NCI-H446 (cell line): ENCODE measurements around the gene MINDY1.
A peak's percentile ranks its signal among the peaks of the same experiment; 100 is the strongest.

ENCODE experiments used
- DNase-seq, 2 experiments: peaks; one replicate each; lab custom pipeline; 2025; lab: John Stamatoyannopoulos, UW

MINDY1 gene, protein sequence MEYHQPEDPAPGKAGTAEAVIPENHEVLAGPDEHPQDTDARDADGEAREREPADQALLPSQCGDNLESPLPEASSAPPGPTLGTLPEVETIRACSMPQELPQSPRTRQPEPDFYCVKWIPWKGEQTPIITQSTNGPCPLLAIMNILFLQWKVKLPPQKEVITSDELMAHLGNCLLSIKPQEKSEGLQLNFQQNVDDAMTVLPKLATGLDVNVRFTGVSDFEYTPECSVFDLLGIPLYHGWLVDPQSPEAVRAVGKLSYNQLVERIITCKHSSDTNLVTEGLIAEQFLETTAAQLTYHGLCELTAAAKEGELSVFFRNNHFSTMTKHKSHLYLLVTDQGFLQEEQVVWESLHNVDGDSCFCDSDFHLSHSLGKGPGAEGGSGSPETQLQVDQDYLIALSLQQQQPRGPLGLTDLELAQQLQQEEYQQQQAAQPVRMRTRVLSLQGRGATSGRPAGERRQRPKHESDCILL

GRCh38 chr1:151006327-151007052 lies at the start of gene MINDY1:
Gene MINDY1, minus strand, starts transcription at chr1:151006902. Its CDS starts 4,285 bp downstream, at chr1:151002617.
- peak; percentile 66 to 80 for DNase-seq

DNA sequence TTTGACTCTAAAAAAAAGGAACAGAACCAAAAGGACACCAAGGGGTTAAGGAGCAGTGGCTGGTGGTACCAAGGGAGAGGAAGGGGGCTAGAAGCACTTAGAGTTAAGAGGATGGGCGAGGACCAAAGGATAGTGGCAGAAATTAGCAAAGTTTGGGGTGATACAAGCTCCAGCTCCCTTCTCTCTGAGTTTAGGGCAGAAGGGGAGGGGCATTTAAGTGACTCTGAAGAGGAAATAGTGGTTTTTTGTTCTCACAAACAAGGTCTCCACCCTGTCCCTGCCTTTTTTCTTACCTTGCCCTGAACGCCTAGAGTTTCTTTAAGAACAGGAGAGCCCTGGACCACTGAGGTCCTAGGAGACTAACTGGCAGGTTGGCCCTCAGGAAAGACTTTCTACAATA lies 49.4 kb upstream of the MINDY1 start:
- no peak for DNase-seq

GRCh38 chr1:151055581-151055980 lies 48.9 kb upstream of the MINDY1 start:
- DNase-seq: no peak

DNA sequence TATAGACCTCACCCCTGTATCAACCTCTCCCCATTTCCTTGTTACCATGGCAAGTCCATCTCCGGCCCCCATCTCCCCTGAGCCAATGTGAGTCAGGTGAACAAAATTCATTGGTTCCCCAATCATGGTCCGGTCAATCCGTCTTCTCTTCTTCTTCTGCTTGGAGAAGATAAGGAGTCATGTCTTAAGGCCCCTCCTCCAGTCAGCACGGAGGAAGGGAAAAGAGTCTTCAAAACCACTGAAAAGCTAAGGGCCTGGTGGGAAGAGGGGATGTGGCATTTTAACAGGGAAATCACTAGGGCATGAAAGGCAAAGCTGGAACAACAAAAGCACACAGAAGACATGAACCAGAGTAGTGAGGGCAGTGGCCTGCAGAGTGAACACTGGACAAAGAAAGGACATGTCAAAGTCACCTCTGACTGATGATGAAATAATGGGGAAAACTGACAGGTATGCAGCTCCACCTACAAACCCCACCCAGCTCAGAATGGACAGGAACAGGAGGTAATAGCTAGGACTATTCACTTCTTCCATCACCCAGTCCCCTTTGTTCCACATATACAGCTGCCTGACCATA lies 48.4 kb upstream of the MINDY1 start:
- DNase-seq: no peak

DNA sequence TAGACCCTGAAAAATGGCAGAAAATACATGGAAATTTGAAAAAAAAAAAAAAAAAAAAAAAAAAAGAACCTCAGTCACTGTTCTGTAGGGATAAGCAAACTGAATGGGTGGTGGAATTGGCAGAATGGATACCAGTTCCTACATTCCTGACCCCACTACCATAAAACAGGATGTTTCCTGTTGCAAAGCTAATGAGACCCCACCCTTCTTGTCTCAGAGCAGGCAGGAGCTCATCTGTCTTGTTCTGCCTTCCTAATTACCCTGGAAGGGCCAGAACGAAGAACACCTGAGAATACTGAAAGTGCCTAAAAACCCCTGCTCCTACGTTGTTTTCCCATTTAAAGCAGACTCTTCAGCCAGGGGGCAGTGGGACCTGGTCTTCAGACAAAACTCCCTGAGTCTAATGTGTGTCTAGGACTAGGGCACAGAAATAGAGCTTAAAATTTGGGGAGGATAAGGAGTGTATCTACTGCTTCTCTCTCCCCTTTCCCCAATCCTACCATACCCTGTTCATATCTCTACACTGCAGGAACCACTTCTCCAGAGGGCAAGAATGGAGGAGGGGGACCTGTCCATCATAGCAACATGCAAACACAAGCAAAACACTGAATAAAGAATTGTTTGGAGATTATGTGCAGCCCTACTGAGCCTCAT lies 44.8 kb upstream of the MINDY1 start:
- no peak for DNase-seq

GRCh38 chr1:151050051-151050688 lies 43.5 kb upstream of the MINDY1 start:
- no peak for DNase-seq

DNA sequence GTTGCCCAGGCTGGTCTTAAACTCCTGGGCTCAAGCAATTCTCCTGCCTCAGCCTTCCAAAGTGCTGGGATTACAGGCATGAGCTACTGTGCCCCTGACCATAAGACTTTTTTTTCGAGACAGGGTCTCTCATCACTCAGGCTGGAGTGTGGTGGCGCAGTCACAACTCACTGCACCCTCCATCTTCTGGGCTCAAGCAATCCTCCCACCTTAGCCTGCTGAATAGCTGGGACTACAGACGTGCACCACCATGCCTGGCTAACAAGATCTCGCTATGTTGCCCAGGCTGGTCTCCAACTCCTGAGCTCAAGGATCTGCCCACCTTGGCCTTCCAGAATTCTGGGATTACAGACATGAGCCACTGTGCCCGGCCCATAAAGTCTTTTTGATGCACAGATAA lies 42.8 kb upstream of the MINDY1 start:
- no peak for DNase-seq

DNA sequence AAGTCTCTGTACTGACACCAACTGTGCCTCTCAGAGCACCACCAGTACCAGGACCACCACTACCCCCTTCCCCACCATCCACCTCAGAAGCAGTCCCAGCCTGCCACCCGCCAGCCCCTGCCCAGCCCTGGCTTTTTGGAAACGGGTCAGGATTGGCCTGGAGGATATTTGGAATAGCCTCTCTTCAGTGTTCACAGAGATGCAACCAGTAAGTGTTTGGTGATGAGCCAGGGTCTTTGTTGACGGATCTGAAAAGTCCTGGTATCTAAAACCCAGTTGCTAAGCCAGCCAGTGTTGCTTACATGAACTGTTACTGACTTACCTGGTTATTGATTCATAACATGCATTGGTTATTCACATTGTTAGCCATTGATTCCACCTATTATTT lies 41.9 kb upstream of the MINDY1 start:
- DNase-seq: no peak

- peak; percentile 50 to 65 for DNase-seq
Observed at GRCh38 chr1:151047925-151048644, 41.4 kb upstream of the MINDY1 start.

GRCh38 chr1:151047591-151047924 lies 40.9 kb upstream of the MINDY1 start, which contains the start of gene C1orf56:
Gene C1orf56, plus strand, starts transcription at chr1:151047751. Its CDS starts 97 bp downstream, at chr1:151047848.
- DNase-seq: peak; percentile 26 to 79

GRCh38 chr1:151043163-151043562 lies 36.5 kb upstream of the MINDY1 start:
- no peak for DNase-seq

- no peak for DNase-seq
Observed at GRCh38 chr1:151039521-151039920, 32.8 kb upstream of the MINDY1 start.

- no peak for DNase-seq
Observed at GRCh38 chr1:151037032-151037431, 30.3 kb upstream of the MINDY1 start.

GRCh38 chr1:151036356-151036755 lies 29.7 kb upstream of the MINDY1 start, which contains the start of gene BNIPL:
Gene BNIPL, plus strand, starts transcription at chr1:151036586. Its CDS starts 140 bp downstream, at chr1:151036726.
- DNase-seq: no peak

- no peak for DNase-seq
Observed at GRCh38 chr1:151035167-151035566, 28.5 kb upstream of the MINDY1 start.

DNA sequence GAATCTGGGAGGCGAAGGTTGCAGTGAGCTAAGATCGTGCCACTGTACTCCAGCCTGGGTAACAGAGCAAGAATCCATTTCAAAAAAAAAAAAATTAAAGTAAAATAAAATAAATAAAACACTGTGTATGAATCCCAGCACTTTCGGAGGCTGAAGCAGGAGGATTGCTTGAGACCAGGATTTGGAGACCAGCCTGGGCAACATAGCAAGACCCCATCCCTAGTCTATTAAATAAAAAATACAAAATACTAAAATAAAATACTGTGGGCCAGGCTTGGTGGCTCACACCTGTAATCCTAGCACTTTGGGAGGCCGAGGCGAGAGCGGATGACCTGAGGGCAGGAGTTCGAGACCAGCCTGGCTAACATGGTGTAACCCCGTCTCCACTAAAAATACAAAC lies 25.5 kb upstream of the MINDY1 start:
- no peak for DNase-seq

DNA sequence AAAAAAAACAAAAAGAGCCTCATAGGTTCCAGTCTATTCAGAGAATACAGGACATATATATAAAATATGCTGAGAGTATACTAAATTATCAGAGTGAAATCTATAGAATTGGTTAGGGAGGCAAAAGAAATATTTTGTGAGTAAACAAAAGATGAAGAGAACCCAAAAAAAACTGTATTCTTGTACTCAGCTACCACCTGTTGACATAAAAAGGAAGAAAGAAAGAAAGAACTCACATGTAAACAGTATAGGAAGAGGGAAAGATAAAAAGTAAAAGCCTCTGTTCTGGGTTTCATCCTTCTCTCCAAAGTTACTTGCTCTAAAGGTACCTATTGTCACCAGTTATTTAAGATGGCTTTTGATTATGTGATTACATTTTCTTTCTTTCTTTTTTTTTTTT lies 19.8 kb upstream of the MINDY1 start:
- no peak for DNase-seq

DNA sequence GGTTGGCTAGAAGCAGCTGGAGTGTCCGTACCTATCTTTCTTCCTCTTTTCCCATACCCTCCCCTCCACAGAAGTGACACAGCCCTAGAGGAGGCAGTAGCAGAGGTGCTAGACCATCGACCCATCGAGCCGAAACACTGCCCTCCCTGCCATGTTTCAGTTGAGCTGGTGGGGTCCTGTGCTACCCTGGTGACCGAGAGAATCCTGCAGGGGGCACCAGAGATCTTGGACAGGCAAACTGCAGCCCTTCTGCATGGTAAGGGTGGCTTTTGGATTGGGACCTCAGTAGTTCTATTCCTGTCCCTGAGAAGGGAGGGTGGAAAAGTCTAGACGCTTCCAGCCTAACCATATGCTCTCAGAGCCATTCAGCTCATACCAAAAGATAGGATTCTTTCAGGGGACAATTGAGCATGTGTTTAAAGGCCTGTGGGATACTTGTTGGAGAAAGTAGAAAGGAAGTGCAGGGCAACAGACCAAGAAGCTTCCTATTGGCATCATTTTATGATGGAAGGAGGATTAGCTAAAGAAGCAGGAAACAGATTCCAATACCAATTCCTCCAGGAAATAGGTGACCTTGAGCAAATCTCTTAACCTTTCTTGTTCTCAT lies 17.9 kb upstream of the MINDY1 start:
- DNase-seq: peak; percentile 42 to 65

- no peak for DNase-seq
Observed at GRCh38 chr1:151013518-151013917, 6.8 kb upstream of the MINDY1 start.

DNA sequence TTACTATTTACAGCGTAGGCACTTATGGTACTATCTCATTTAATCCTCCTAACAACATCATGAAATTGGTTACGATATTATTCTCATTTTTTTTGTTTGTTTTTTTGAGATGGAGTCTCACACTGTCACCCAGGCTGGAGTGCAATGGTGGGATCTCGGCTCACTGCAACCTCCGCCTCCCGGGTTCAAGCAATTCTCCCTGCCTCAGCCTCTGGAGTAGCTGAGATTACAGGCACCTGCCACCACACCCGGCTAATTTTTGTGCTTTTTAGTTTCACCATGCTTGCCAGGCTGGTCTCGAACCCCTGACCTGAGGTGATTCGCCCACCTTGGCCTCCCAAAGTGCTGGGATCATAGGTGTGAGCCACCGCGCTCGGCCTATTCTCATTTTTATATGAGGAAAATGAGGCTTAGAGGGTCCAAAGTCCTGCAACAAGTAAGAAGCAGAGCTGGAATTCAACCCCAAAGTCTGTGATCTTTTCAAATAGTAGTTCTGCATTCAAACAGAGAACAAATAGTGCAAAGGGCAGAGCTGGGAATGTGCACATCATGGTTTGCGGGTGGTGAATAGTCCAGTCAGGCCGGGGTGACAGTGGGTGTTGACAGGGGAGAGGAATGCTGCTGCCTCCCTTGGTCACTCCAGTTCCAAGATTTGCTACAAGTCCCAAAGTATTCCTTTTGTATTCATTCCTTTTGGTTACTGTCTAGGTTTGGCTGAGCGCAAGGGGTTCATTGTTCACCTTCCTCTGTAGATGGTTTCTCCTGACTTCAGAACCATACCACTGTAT lies 6.2 kb upstream of the MINDY1 start:
- no peak for DNase-seq
